T-cell (primary cell): ENCODE data around the gene SLC35F2. TPM values are rescaled to one million over a fixed set of nuclear protein-coding genes. Genes with fewer than 3 reads are reported as not detected.

Source experiments
- ATAC-seq, 4 experiments: fragments of 200-7000 bp in 3 of 4; fragments of 150-1000 bp in 1 of 4; cut with Tn5 transposase; replicated peaks in 1 of 4; 1 replicate in 3 of 4; 2 replicates in 1 of 4; pipeline ENCODE4 v1.10.0; 2021; ENCODE audit warnings: moderate library complexity in 3 of 4, mild to moderate bottlenecking in 2 of 4, moderate number of reproducible peaks in 1 of 4
- CTCF ChIA-PET, 2 donors: fragments of 300-600 bp; sonication (Branson Sonifier 250); formaldehyde crosslinking; loops; one replicate each; lab custom pipeline; 2022; ENCODE audit warnings: antibody characterized with exemption in 2 of 2; lab: Charles Lee
- POLR2A ChIA-PET, 2 donors: fragments of 300-600 bp; sonication (Branson Sonifier 250); formaldehyde crosslinking; loops; one replicate each; lab custom pipeline; 2022; ENCODE audit warnings: antibody characterized with exemption in 2 of 2; lab: Charles Lee
- DNase-seq, 35 experiments: peaks; one replicate each; pipeline versions ENCODE4 v3.0.0 to v3.0.0-alpha.2; 2013 to 2023
- H3K27ac ChIP-seq: one replicate; pipeline ENCODE4 v1.5.1; 2013; ENCODE audit warnings: low read length
- H3K27me3 ChIP-seq, 2 experiments: replicated peaks in 1 of 2; 1 replicate in 1 of 2; 2 replicates in 1 of 2; pipeline versions ENCODE4 v1.6.1 to v1.7.0; 2013; ENCODE audit warnings: low read length in 1 of 2, mixed read lengths in 1 of 2; ENCODE audit not compliant: control insufficient read depth in 2 of 2, insufficient read depth in 2 of 2; ENCODE audit errors: extremely low read depth in 1 of 2
- H3K36me3 ChIP-seq, 2 donors: 1 replicate in 1 of 2; 2 replicates in 1 of 2; pipeline versions ENCODE4 v1.6.1 to v1.7.0; 2013; ENCODE audit warnings: low read length in 1 of 2; ENCODE audit not compliant: control insufficient read depth in 2 of 2, insufficient read depth in 1 of 2; ENCODE audit errors: extremely low read depth in 1 of 2
- H3K4me1 ChIP-seq, 2 experiments: 1 replicate in 1 of 2; 2 replicates in 1 of 2; pipeline versions ENCODE4 v1.6.1 to v1.7.0; 2013; ENCODE audit warnings: low read length in 2 of 2, mixed read lengths in 1 of 2; ENCODE audit not compliant: insufficient read depth in 2 of 2, control insufficient read depth in 1 of 2; ENCODE audit errors: extremely low read depth in 1 of 2
- H3K4me3 ChIP-seq, 2 donors: 1 replicate in 1 of 2; 2 replicates in 1 of 2; pipeline versions ENCODE4 v1.5.1 to v1.7.0; 2013; ENCODE audit warnings: mild to moderate bottlenecking in 2 of 2, low read length in 1 of 2, moderate library complexity in 1 of 2; ENCODE audit not compliant: control insufficient read depth in 1 of 2; ENCODE audit errors: extremely low read depth in 1 of 2
- H3K9me3 ChIP-seq: 2 replicates; pipeline ENCODE4 v1.7.0; 2013
- H3K27ac Mint-ChIP-seq, 2 donors: one replicate each; pipeline ENCODE4 v1.8.0; 2020 to 2021; ENCODE audit warnings: mild to moderate bottlenecking in 2 of 2, mixed read lengths in 2 of 2
- H3K27me3 Mint-ChIP-seq, 2 donors: one replicate each; pipeline ENCODE4 v1.8.0; 2021 to 2022; ENCODE audit warnings: mixed read lengths in 2 of 2
- H3K36me3 Mint-ChIP-seq: one replicate; pipeline ENCODE4 v1.8.0; 2021; ENCODE audit warnings: mixed read lengths
- H3K4me1 Mint-ChIP-seq, 3 donors: one replicate each; pipeline ENCODE4 v1.8.0; 2020 to 2022; ENCODE audit warnings: mixed read lengths in 3 of 3, mild to moderate bottlenecking in 1 of 3
- H3K4me3 Mint-ChIP-seq, 3 donors: one replicate each; pipeline ENCODE4 v1.8.0; 2020 to 2022; ENCODE audit warnings: mild to moderate bottlenecking in 3 of 3, mixed read lengths in 3 of 3, moderate library complexity in 3 of 3
- H3K9me3 Mint-ChIP-seq, 3 donors: one replicate each; pipeline ENCODE4 v1.8.0; 2020 to 2022; ENCODE audit warnings: mixed read lengths in 3 of 3
- WGBS: methylation state at CpG from one replicate; pipeline ENCODE4 v1.1.5; 2013; ENCODE audit warnings: missing lambda C conversion rate; ENCODE audit not compliant: insufficient coverage; 5-methylcytosine and 5-hydroxymethylcytosine counted together
- total RNA-seq, 35 experiments: library from RNA in 6 of 35; stranded (reverse) in 6 of 35; fragments of 120-200 nt in 1 of 35; gene quantifications; one replicate each; pipeline versions ENCODE4 v1.2.1 to v1.2.4 and lab custom pipeline; 2013 to 2026

The SLC35F2 gene
- total RNA-seq, 5 donors from 2014 or later (not counting 1 experiment from before 2014, with no cell fraction given), result 2.9 to 10.9 (median 7.1) TPM

GRCh38 chr11:107819361-107820014, 39.1 kb downstream of the SLC35F2 start:
- 83% methylated on average over 2 of the region's 5 CpGs for WGBS

GRCh38 chr11:107818491-107818890, 40.1 kb downstream of the SLC35F2 start:
- Mint-ChIP-seq H3K27me3 (no peaks in the 10 kb centered on the region), H3K27ac (no peak overlapping the region), H3K4me3 (no peak overlapping the region), H3K36me3 (peaks cover 3% of the 10 kb centered on the region), H3K9me3 (peaks cover 0 to 4% (median 0%) of the 10 kb centered on the region in 3 donors), H3K4me1 (no peaks in the 10 kb centered on the region)
- no peak for ATAC-seq
- no CpG with 5 or more reads among the region's 3 CpGs for WGBS
- no peak for DNase-seq
- Histone ChIP-seq H3K4me3 (no peak overlapping the region), H3K4me1 (no peaks in the 10 kb centered on the region), H3K27me3 (no peaks in the 10 kb centered on the region), H3K36me3 (no peaks in the 10 kb centered on the region), H3K27ac (no peak overlapping the region), H3K9me3 (no peaks in the 10 kb centered on the region)
- CTCF ChIA-PET, result interaction anchor here in 1 of 2 donors (0.7 kb wide), 1 partner anchor 16 kb away, joined by 5 read pairs; no protein-coding TSS in a partner anchor
- POLR2A ChIA-PET, result no interaction called here

More at GRCh38 chr11:107819361-107820014, 39.1 kb downstream of the SLC35F2 start:
- H3K4me1 Mint-ChIP-seq, result peaks cover 0 to 1% (median 0%) of the 10 kb centered on the region in 3 donors
- Histone ChIP-seq H3K36me3 (no peaks in the 10 kb centered on the region), H3K9me3 (no peaks in the 10 kb centered on the region), H3K27me3 (no peaks in the 10 kb centered on the region), H3K4me1 (no peaks in the 10 kb centered on the region), H3K4me3 (no peak overlapping the region), H3K27ac (no peak overlapping the region)
- ChIA-PET POLR2A (no interaction called here), CTCF (no interaction called here)
- peaks cover 0 to 4% (median 0%) of the 10 kb centered on the region in 3 donors for H3K9me3 Mint-ChIP-seq
- no peak overlapping the region for H3K27ac Mint-ChIP-seq
- H3K27me3 Mint-ChIP-seq, result no peaks in the 10 kb centered on the region
- no peak overlapping the region for H3K4me3 Mint-ChIP-seq
- H3K36me3 Mint-ChIP-seq, result peaks cover 3% of the 10 kb centered on the region
- DNase-seq, result no peak
- ATAC-seq, result no peak

GRCh38 chr11:107816028-107816427, 42.6 kb downstream of the SLC35F2 start:
- Histone ChIP-seq H3K9me3 (no peaks in the 10 kb centered on the region), H3K4me1 (no peaks in the 10 kb centered on the region), H3K27ac (no peak overlapping the region), H3K27me3 (no peaks in the 10 kb centered on the region), H3K36me3 (peaks cover 0 to 2% of the 10 kb centered on the region in 2 donors), H3K4me3 (no peak overlapping the region)
- no peak for DNase-seq
- Mint-ChIP-seq H3K36me3 (peaks cover 5% of the 10 kb centered on the region), H3K4me3 (no peak overlapping the region), H3K4me1 (no peaks in the 10 kb centered on the region), H3K27ac (no peak overlapping the region), H3K27me3 (no peaks in the 10 kb centered on the region), H3K9me3 (peaks cover 0 to 4% (median 0%) of the 10 kb centered on the region in 3 donors)
- POLR2A ChIA-PET, result interaction anchor here in 1 of 2 donors (0.6 kb wide), 1 partner anchor 46 kb away, joined by 4 read pairs; no protein-coding TSS in a partner anchor
- CTCF ChIA-PET, result interaction anchor here in 1 of 2 donors (0.6 kb wide), 1 partner anchor 19 kb away, joined by 4 read pairs; no protein-coding TSS in a partner anchor
- WGBS, result no CpG with 5 or more reads among the region's 2 CpGs
- ATAC-seq, result no peak

GRCh38 chr11:107810875-107811274, 47.7 kb downstream of the SLC35F2 start:
- H3K27me3 ChIP-seq, result no peaks in the 10 kb centered on the region
- no peaks in the 10 kb centered on the region for H3K9me3 ChIP-seq
- Mint-ChIP-seq H3K9me3 (no peaks in the 10 kb centered on the region), H3K27me3 (no peaks in the 10 kb centered on the region), H3K27ac (no peak overlapping the region), H3K4me1 (no peaks in the 10 kb centered on the region), H3K36me3 (peaks cover 39% of the 10 kb centered on the region), H3K4me3 (no peak overlapping the region)
- H3K36me3 ChIP-seq, result peaks cover 0 to 13% of the 10 kb centered on the region in 2 donors
- no peak for ATAC-seq
- no peaks in the 10 kb centered on the region for H3K4me1 ChIP-seq
- no peak overlapping the region for H3K27ac ChIP-seq
- POLR2A ChIA-PET, result interaction anchor here in 1 of 2 donors (0.7 kb wide), 1 partner anchor 17 kb away, joined by 7 read pairs; no protein-coding TSS in a partner anchor
- DNase-seq, result no peak
- no peak overlapping the region for H3K4me3 ChIP-seq
- CTCF ChIA-PET, result no interaction called here

- H3K27me3 Mint-ChIP-seq, result no peaks in the 10 kb centered on the region
- Histone ChIP-seq H3K9me3 (no peaks in the 10 kb centered on the region), H3K4me1 (no peaks in the 10 kb centered on the region), H3K36me3 (peaks cover 0 to 16% of the 10 kb centered on the region in 2 donors), H3K27me3 (no peaks in the 10 kb centered on the region), H3K4me3 (no peak overlapping the region), H3K27ac (no peak overlapping the region)
- H3K4me3 Mint-ChIP-seq, result no peak overlapping the region
- ChIA-PET POLR2A (interaction anchor here in 1 of 2 donors (0.9 kb wide), 1 partner anchor 19 kb away, joined by 3 read pairs; no protein-coding TSS in a partner anchor), CTCF (no interaction called here)
- no peak for ATAC-seq
- H3K9me3 Mint-ChIP-seq, result no peaks in the 10 kb centered on the region
- no peaks in the 10 kb centered on the region for H3K4me1 Mint-ChIP-seq
- 94% methylated on average over 2 of the region's 4 CpGs for WGBS
- no peak for DNase-seq
- no peak overlapping the region for H3K27ac Mint-ChIP-seq
- H3K36me3 Mint-ChIP-seq, result peaks cover 54% of the 10 kb centered on the region
These were observed 50.1 kb downstream of the SLC35F2 start for GRCh38 chr11:107808521-107808920.

- H3K9me3 ChIP-seq, result no peaks in the 10 kb centered on the region
- Mint-ChIP-seq H3K4me1 (no peaks in the 10 kb centered on the region), H3K27me3 (no peaks in the 10 kb centered on the region), H3K4me3 (no peak overlapping the region), H3K9me3 (no peaks in the 10 kb centered on the region), H3K36me3 (peaks cover 73% of the 10 kb centered on the region), H3K27ac (no peak overlapping the region)
- peaks cover 0 to 18% of the 10 kb centered on the region in 2 donors for H3K36me3 ChIP-seq
- no peak for DNase-seq
- no peak overlapping the region for H3K27ac ChIP-seq
- no peak for ATAC-seq
- H3K4me1 ChIP-seq, result no peaks in the 10 kb centered on the region
- ChIA-PET CTCF (no interaction called here), POLR2A (no interaction called here)
- H3K27me3 ChIP-seq, result no peaks in the 10 kb centered on the region
- H3K4me3 ChIP-seq, result no peak overlapping the region
These were observed 53.6 kb downstream of the SLC35F2 start for GRCh38 chr11:107804971-107805370.
